Adrenal gland (tissue), 5 donors: ENCODE results near the gene ALG12.

Experiments used
- CTCF ChIP-seq, 6 experiments: fragments of 450-650 bp in 4 of 6; fragments of 200-600 bp in 2 of 6; sonication (generic) in 1 of 6; IDR thresholded peaks; 1 replicate in 5 of 6; 2 replicates in 1 of 6; pipeline versions ENCODE4 v1.5.1 to v1.8.0; 2016 to 2021; ENCODE audit warnings: antibody characterized with exemption in 6 of 6, mild to moderate bottlenecking in 2 of 6, moderate library complexity in 1 of 6
- POLR2A ChIP-seq, 2 donors: fragments of 450-650 bp; IDR thresholded peaks; one replicate each; pipeline ENCODE4 v1.6.1; 2017; ENCODE audit warnings: antibody characterized with exemption in 2 of 2, mild to moderate bottlenecking in 2 of 2, moderate library complexity in 1 of 2
- donor health status: DM: no; HTN: no; CAD: no.

- no peak for TF ChIP-seq POLR2A (IDR thresholded peaks at IDR 0.05)
- no peak for TF ChIP-seq CTCF (IDR thresholded peaks at IDR 0.05)
Measured at GRCh38 chr22:49885281-49885680, 33.0 kb downstream of the ALG12 start.
